Measurements from ENCODE around the gene MICAL2.

The MICAL2 gene

GRCh38 chr11:12271826-12272366, 161.5 kb downstream of the MICAL2 start:
- Histone ChIP-seq H3K9me3 (ENCODE audit: insufficient read depth, low read depth, low read length) (no peaks in the 10 kb centered on the region), H3K14ac (ENCODE audit: low read length) (no peak overlapping the region), H4K91ac (ENCODE audit: low read depth, low read length) (no peak overlapping the region), H2AFZ (ENCODE audit: insufficient read depth, low read length, poor library complexity) (no peak overlapping the region), H2AK5ac (ENCODE audit: low read length) (no peak overlapping the region), H3K23ac (ENCODE audit: low read length) (no peak overlapping the region), H3K4ac (ENCODE audit: low read depth, low read length) (no peak overlapping the region), H3K79me2 (ENCODE audit: control insufficient read depth, insufficient read depth, low read length, poor library complexity) (no peaks in the 10 kb centered on the region), H3K4me1 (ENCODE audit: control insufficient read depth in 1 of 2, insufficient read depth in 2 of 2, low read length in 2 of 2) (peaks cover 14 to 23% of the 10 kb centered on the region in 2 experiments), H3K27me3 (ENCODE audit: insufficient read depth, low read length) (no peaks in the 10 kb centered on the region), H2BK5ac (ENCODE audit: low read depth, low read length, poor library complexity) (no peak overlapping the region), H3K36me3 (ENCODE audit: control insufficient read depth in 1 of 2, insufficient read depth in 2 of 2, low read length in 2 of 2) (no peaks in the 10 kb centered on the region), H3K27ac (ENCODE audit: low read depth, low read length) (no peak overlapping the region), H3K9ac (ENCODE audit: low read length) (no peak overlapping the region), H2BK120ac (ENCODE audit: insufficient read depth, low read length, poor library complexity) (no peak overlapping the region), H2BK12ac (ENCODE audit: low read length) (no peak overlapping the region), H3K18ac (ENCODE audit: low read length) (no peak overlapping the region), H4K12ac (ENCODE audit: low read depth, low read length) (no peak overlapping the region), H4K8ac (ENCODE audit: low read depth, low read length) (no peak overlapping the region), H3K4me2 (ENCODE audit: low read length) (no peak overlapping the region), H3K4me3 (ENCODE audit: low read depth, low read length) (no peak overlapping the region), H3K79me1 (ENCODE audit: low read length) (no peaks in the 10 kb centered on the region)
- no peak for DNase-seq
- no CpG with 5 or more reads among the region's 6 CpGs for WGBS (ENCODE audit: extremely low coverage, insufficient coverage, insufficient read length)

DNA sequence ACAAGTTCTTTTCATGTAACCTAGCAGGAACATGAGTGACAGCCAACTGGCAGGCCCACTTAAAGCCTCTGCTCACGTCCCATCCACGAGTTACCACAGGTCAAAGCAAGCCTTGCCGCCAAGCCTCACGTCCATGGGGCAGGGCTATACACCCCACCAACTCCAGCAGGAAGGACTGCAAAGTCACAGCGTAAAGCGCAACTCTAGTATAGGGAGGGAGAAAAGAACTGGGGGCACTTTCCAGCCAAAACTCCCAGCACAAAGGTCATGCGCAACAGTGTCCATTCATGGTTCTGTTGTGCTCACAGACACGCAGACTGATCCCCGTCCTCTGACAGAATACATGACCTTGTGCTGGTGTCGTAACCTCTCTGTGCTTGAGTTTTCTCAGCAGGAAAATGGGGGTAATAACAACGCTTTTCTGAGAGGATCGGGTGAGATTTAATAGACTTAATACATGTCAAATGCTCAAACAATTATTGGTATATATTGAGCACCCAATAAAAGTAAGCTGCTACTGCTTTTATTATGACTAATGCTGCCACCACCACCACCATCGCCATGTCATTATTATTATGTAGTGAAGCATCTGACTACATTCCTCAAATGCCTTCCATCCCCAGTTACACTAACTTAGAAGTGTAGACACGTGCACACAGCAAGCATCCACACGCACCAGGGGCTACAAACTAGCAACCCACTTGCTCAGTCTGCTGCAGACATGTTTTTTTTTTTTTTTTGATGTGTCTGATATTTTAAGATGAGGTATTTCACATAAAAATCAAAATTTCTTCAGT, 162.6 kb downstream of the MICAL2 start:
- Histone ChIP-seq H3K9me3 (ENCODE audit: insufficient read depth, low read depth, low read length) (no peaks in the 10 kb centered on the region), H3K23ac (ENCODE audit: low read length) (no peak overlapping the region), H2AK5ac (ENCODE audit: low read length) (no peak overlapping the region), H3K4me3 (ENCODE audit: low read depth, low read length) (no peak overlapping the region), H3K27ac (ENCODE audit: low read depth, low read length) (no peak overlapping the region), H2AFZ (ENCODE audit: insufficient read depth, low read length, poor library complexity) (no peak overlapping the region), H3K36me3 (ENCODE audit: control insufficient read depth in 1 of 2, insufficient read depth in 2 of 2, low read length in 2 of 2) (no peaks in the 10 kb centered on the region), H3K27me3 (ENCODE audit: insufficient read depth, low read length) (no peaks in the 10 kb centered on the region), H3K79me1 (ENCODE audit: low read length) (no peaks in the 10 kb centered on the region), H3K18ac (ENCODE audit: low read length) (no peak overlapping the region), H3K14ac (ENCODE audit: low read length) (peak overlapping the region; percentile 9), H3K4me2 (ENCODE audit: low read length) (no peak overlapping the region), H3K79me2 (ENCODE audit: control insufficient read depth, insufficient read depth, low read length, poor library complexity) (no peaks in the 10 kb centered on the region), H4K12ac (ENCODE audit: low read depth, low read length) (no peak overlapping the region), H2BK5ac (ENCODE audit: low read depth, low read length, poor library complexity) (no peak overlapping the region), H2BK12ac (ENCODE audit: low read length) (no peak overlapping the region), H2BK120ac (ENCODE audit: insufficient read depth, low read length, poor library complexity) (no peak overlapping the region), H3K4ac (ENCODE audit: low read depth, low read length) (no peak overlapping the region), H3K4me1 (ENCODE audit: control insufficient read depth in 1 of 2, insufficient read depth in 2 of 2, low read length in 2 of 2) (peaks cover 14 to 23% of the 10 kb centered on the region in 2 experiments), H3K9ac (ENCODE audit: low read length) (no peak overlapping the region), H4K91ac (ENCODE audit: low read depth, low read length) (no peak overlapping the region), H4K8ac (ENCODE audit: low read depth, low read length) (no peak overlapping the region)
- no CpG with 5 or more reads among the region's 15 CpGs for WGBS (ENCODE audit: extremely low coverage, insufficient coverage, insufficient read length)
- DNase-seq: peak in 1 of 2 donors; percentile 69

- Histone ChIP-seq H2BK12ac (ENCODE audit: low read length) (no peak overlapping the region), H2BK5ac (ENCODE audit: low read depth, low read length, poor library complexity) (no peak overlapping the region), H3K4me3 (ENCODE audit: low read depth, low read length) (no peak overlapping the region), H3K27me3 (ENCODE audit: insufficient read depth, low read length) (no peaks in the 10 kb centered on the region), H3K36me3 (ENCODE audit: control insufficient read depth in 1 of 2, insufficient read depth in 2 of 2, low read length in 2 of 2) (no peaks in the 10 kb centered on the region), H3K27ac (ENCODE audit: low read depth, low read length) (no peak overlapping the region), H3K4me2 (ENCODE audit: low read length) (no peak overlapping the region), H3K4me1 (ENCODE audit: control insufficient read depth in 1 of 2, insufficient read depth in 2 of 2, low read length in 2 of 2) (peaks cover 14 to 23% of the 10 kb centered on the region in 2 experiments), H2AFZ (ENCODE audit: insufficient read depth, low read length, poor library complexity) (no peak overlapping the region), H4K8ac (ENCODE audit: low read depth, low read length) (no peak overlapping the region), H4K12ac (ENCODE audit: low read depth, low read length) (no peak overlapping the region), H3K18ac (ENCODE audit: low read length) (no peak overlapping the region), H2BK120ac (ENCODE audit: insufficient read depth, low read length, poor library complexity) (no peak overlapping the region), H3K9ac (ENCODE audit: low read length) (no peak overlapping the region), H3K23ac (ENCODE audit: low read length) (no peak overlapping the region), H4K91ac (ENCODE audit: low read depth, low read length) (no peak overlapping the region), H3K9me3 (ENCODE audit: insufficient read depth, low read depth, low read length) (no peaks in the 10 kb centered on the region), H3K79me1 (ENCODE audit: low read length) (no peaks in the 10 kb centered on the region), H3K4ac (ENCODE audit: low read depth, low read length) (no peak overlapping the region), H3K79me2 (ENCODE audit: control insufficient read depth, insufficient read depth, low read length, poor library complexity) (no peaks in the 10 kb centered on the region), H3K14ac (ENCODE audit: low read length) (no peak overlapping the region), H2AK5ac (ENCODE audit: low read length) (no peak overlapping the region)
- no peak for DNase-seq
- WGBS (ENCODE audit: extremely low coverage, insufficient coverage, insufficient read length): no CpG with 5 or more reads among the region's 2 CpGs
Measured at GRCh38 chr11:12273618-12273995, 163.2 kb downstream of the MICAL2 start.

GRCh38 chr11:12274056-12274455, 163.7 kb downstream of the MICAL2 start:
- no peak overlapping the region for H3K18ac ChIP-seq (ENCODE audit: low read length)
- no peak overlapping the region for H2AK5ac ChIP-seq (ENCODE audit: low read length)
- H3K79me2 ChIP-seq (ENCODE audit: control insufficient read depth, insufficient read depth, low read length, poor library complexity): no peaks in the 10 kb centered on the region
- no peak overlapping the region for H3K4me2 ChIP-seq (ENCODE audit: low read length)
- H3K27ac ChIP-seq (ENCODE audit: low read depth, low read length): no peak overlapping the region
- H3K9ac ChIP-seq (ENCODE audit: low read length): no peak overlapping the region
- H3K4ac ChIP-seq (ENCODE audit: low read depth, low read length): no peak overlapping the region
- no peak overlapping the region for H4K91ac ChIP-seq (ENCODE audit: low read depth, low read length)
- H3K9me3 ChIP-seq (ENCODE audit: insufficient read depth, low read depth, low read length): no peaks in the 10 kb centered on the region
- peaks cover 14 to 21% of the 10 kb centered on the region in 2 experiments for H3K4me1 ChIP-seq (ENCODE audit: control insufficient read depth in 1 of 2, insufficient read depth in 2 of 2, low read length in 2 of 2)
- H2AFZ ChIP-seq (ENCODE audit: insufficient read depth, low read length, poor library complexity): no peak overlapping the region
- H2BK120ac ChIP-seq (ENCODE audit: insufficient read depth, low read length, poor library complexity): no peak overlapping the region
- DNase-seq: no peak
- H3K23ac ChIP-seq (ENCODE audit: low read length): no peak overlapping the region
- H3K36me3 ChIP-seq (ENCODE audit: control insufficient read depth in 1 of 2, insufficient read depth in 2 of 2, low read length in 2 of 2): no peaks in the 10 kb centered on the region
- H3K14ac ChIP-seq (ENCODE audit: low read length): no peak overlapping the region
- H3K27me3 ChIP-seq (ENCODE audit: insufficient read depth, low read length): no peaks in the 10 kb centered on the region
- no peak overlapping the region for H4K8ac ChIP-seq (ENCODE audit: low read depth, low read length)
- no peak overlapping the region for H3K4me3 ChIP-seq (ENCODE audit: low read depth, low read length)
- no peak overlapping the region for H2BK5ac ChIP-seq (ENCODE audit: low read depth, low read length, poor library complexity)
- H2BK12ac ChIP-seq (ENCODE audit: low read length): no peak overlapping the region
- H4K12ac ChIP-seq (ENCODE audit: low read depth, low read length): no peak overlapping the region
- no CpG with 5 or more reads among the region's 3 CpGs for WGBS (ENCODE audit: extremely low coverage, insufficient coverage, insufficient read length)
- no peaks in the 10 kb centered on the region for H3K79me1 ChIP-seq (ENCODE audit: low read length)

All from trophoblast cell (in vitro differentiated cells and primary cell).